A549 (cell line): ENCODE results near the gene THBD.

ENCODE experiments used
- BHLHE40 ChIP-seq: IDR thresholded peaks from 2 replicates; pipeline ENCODE4 v1.6.1; 2012; ENCODE audit warnings: low read depth, low read length, inconsistent platforms
- CEBPB ChIP-seq, 2 experiments: fragments of >200 bp in 1 of 2; sonication (Bioruptor Twin) in 1 of 2; formaldehyde crosslinking in 1 of 2; IDR thresholded peaks; 2 replicates each; pipeline ENCODE4 v1.6.1; 2012 to 2016
- CTCF ChIP-seq: fragments of >200 bp; sonication (Bioruptor Twin); formaldehyde crosslinking; IDR thresholded peaks from 3 replicates; pipeline ENCODE4 v1.5.1; 2016
- EP300 ChIP-seq, 2 experiments: fragments of >200 bp; sonication (Bioruptor Twin); formaldehyde crosslinking; IDR thresholded peaks; 2 replicates in 1 of 2; 3 replicates in 1 of 2; pipeline ENCODE4 v1.6.1; 2016 to 2017

- no peak for TF ChIP-seq CTCF
- no peak for TF ChIP-seq BHLHE40
- TF ChIP-seq CEBPB (IDR thresholded peaks at IDR 0.05) = no peak
- no peak for TF ChIP-seq EP300 (IDR thresholded peaks at IDR 0.05)
These were observed 45.5 kb downstream of the THBD start for GRCh38 chr20:23003881-23004460.
